Activated CD4-positive, CD25-positive, alpha-beta regulatory T cell treated with anti-CD3 and anti-CD28 coated beads, Interleukin-2, amount 50 U/mL, for 16 hours (primary cell): ENCODE results near the gene PCDHB11.
"Not testable (repeated sequence)": the region's sequence is repeated elsewhere in the genome, so short reads cannot be mapped to it uniquely, and the experiment has no call there.

Experiments used
- DNase-seq: peaks from one replicate; pipeline ENCODE4 v3.0.0-alpha.2; 2020; ENCODE audit warnings: low read depth, low spot score

The PCDHB11 gene

GRCh38 chr5:141199359-141200235 lies at the start of gene PCDHB11:
TSS of gene PCDHB11 (plus strand) at chr5:141199627. CDS start at chr5:141199775, 148 bp downstream.
- no peak for DNase-seq

GRCh38 chr5:141149812-141150211 lies 49.6 kb upstream of the PCDHB11 start, which contains the start of gene PCDHB6:
TSS of gene PCDHB6 (plus strand) at chr5:141150057. CDS start at chr5:141150258, 201 bp downstream.
- no peak for DNase-seq

- DNase-seq: no peak
Measured at GRCh38 chr5:141150224-141150992, 49.0 kb upstream of the PCDHB11 start.

GRCh38 chr5:141150993-141151325 lies 48.5 kb upstream of the PCDHB11 start:
- DNase-seq: no peak

GRCh38 chr5:141151632-141152031 lies 47.8 kb upstream of the PCDHB11 start:
- DNase-seq: not testable (repeated sequence)

- DNase-seq: not testable (repeated sequence)
Measured at GRCh38 chr5:141152096-141152495, 47.3 kb upstream of the PCDHB11 start.

- no peak for DNase-seq
Measured at GRCh38 chr5:141155540-141156374, 43.7 kb upstream of the PCDHB11 start.

- DNase-seq: not testable (repeated sequence)
Measured at GRCh38 chr5:141157356-141157755, 42.1 kb upstream of the PCDHB11 start.

- DNase-seq: not testable (repeated sequence)
Measured at GRCh38 chr5:141157901-141158300, 41.5 kb upstream of the PCDHB11 start.

- DNase-seq: no peak
Measured at GRCh38 chr5:141172381-141173204, 26.8 kb upstream of the PCDHB11 start, which contains the start of gene PCDHB7. TSS of gene PCDHB7 (plus strand) at chr5:141172644. CDS start at chr5:141172836, 192 bp downstream.

GRCh38 chr5:141174291-141175104 lies 24.9 kb upstream of the PCDHB11 start:
- DNase-seq: not testable (repeated sequence)

GRCh38 chr5:141175933-141176332 lies 23.5 kb upstream of the PCDHB11 start:
- DNase-seq: no peak

GRCh38 chr5:141177577-141178191 lies 21.7 kb upstream of the PCDHB11 start, which contains the start of gene PCDHB8:
TSS of gene PCDHB8 (plus strand) at chr5:141177790. CDS start at chr5:141178035, 245 bp downstream.
- not testable (repeated sequence) for DNase-seq

GRCh38 chr5:141179371-141179770 lies 20.1 kb upstream of the PCDHB11 start:
- not testable (repeated sequence) for DNase-seq

- DNase-seq: not testable (repeated sequence)
Measured at GRCh38 chr5:141179876-141180275, 19.6 kb upstream of the PCDHB11 start.

GRCh38 chr5:141180313-141180712 lies 19.1 kb upstream of the PCDHB11 start:
- DNase-seq: no peak

GRCh38 chr5:141182248-141182647 lies 17.2 kb upstream of the PCDHB11 start, which contains the start of gene PCDHB16:
TSS of gene PCDHB16 (plus strand) at chr5:141182387. CDS start at chr5:141182560, 173 bp downstream.
- DNase-seq: no peak

- not testable (repeated sequence) for DNase-seq
Measured at GRCh38 chr5:141184117-141184855, 15.1 kb upstream of the PCDHB11 start.
